GM13977 (cell line): ENCODE measurements around the gene VCAN.
A peak's percentile ranks its signal among the peaks of the same experiment; 100 is the strongest.

Experiments
- DNase-seq: peaks from one replicate; pipeline ENCODE4 v3.0.0; 2012; ENCODE audit warnings: low spot score
- in situ Hi-C: fragments of 300-500 bp; cut with MboI; formaldehyde crosslinking; loops from one replicate; pipeline ENCODE4 v1.12.0; 2022; ENCODE audit warnings: low sequenced_read_pairs, low pct_unique_long_range_greater_than_20kb, mixed read lengths, inconsistent platforms; ENCODE audit not compliant: unreplicated experiment
- TF ChIP-seq, protein P1 (sequence below): IDR thresholded peaks from 2 replicates; pipeline ENCODE4 v1.5.1; 2012; ENCODE audit warnings: mild to moderate bottlenecking, control low read depth; ENCODE audit not compliant: insufficient read depth; ENCODE audit errors: extremely low read depth, missing control alignments

Gene VCAN

DNA sequence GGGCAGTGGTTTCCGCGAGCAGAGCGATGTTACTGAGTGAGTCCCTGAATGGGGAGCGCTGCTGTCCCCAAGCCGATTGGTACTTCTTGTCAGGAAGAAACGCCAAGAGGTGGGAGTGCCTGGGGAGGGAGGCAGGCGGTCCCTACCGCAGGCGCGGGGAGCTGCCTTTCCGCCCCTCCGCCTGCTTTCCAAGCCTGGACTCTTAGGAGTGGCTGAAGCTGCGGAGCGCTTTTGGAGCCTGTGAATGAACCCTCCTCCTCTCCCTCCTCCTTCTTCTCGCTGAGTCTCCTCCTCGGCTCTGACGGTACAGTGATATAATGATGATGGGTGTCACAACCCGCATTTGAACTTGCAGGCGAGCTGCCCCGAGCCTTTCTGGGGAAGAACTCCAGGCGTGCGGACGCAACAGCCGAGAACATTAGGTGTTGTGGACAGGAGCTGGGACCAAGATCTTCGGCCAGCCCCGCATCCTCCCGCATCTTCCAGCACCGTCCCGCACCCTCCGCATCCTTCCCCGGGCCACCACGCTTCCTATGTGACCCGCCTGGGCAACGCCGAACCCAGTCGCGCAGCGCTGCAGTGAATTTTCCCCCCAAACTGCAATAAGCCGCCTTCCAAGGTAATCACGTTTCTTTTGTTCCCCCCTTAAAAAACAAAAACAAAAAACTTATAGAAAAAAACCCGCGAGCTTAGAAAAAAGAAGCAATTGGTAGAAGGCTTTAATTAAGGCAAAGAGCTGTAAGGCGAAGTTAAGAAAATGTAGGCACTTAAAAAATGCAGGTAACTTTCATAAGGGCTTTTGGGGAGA, at the start of gene VCAN:
VCAN (plus strand) TSS at position 340 of the 808 bp plus-strand sequence. CDS start 11,775 bp downstream, outside the sequence.
- DNase-seq = peak; percentile 49
- in situ Hi-C loops = no loop called here
- TF ChIP-seq, protein P1, sequence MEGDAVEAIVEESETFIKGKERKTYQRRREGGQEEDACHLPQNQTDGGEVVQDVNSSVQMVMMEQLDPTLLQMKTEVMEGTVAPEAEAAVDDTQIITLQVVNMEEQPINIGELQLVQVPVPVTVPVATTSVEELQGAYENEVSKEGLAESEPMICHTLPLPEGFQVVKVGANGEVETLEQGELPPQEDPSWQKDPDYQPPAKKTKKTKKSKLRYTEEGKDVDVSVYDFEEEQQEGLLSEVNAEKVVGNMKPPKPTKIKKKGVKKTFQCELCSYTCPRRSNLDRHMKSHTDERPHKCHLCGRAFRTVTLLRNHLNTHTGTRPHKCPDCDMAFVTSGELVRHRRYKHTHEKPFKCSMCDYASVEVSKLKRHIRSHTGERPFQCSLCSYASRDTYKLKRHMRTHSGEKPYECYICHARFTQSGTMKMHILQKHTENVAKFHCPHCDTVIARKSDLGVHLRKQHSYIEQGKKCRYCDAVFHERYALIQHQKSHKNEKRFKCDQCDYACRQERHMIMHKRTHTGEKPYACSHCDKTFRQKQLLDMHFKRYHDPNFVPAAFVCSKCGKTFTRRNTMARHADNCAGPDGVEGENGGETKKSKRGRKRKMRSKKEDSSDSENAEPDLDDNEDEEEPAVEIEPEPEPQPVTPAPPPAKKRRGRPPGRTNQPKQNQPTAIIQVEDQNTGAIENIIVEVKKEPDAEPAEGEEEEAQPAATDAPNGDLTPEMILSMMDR = no peak

DNA sequence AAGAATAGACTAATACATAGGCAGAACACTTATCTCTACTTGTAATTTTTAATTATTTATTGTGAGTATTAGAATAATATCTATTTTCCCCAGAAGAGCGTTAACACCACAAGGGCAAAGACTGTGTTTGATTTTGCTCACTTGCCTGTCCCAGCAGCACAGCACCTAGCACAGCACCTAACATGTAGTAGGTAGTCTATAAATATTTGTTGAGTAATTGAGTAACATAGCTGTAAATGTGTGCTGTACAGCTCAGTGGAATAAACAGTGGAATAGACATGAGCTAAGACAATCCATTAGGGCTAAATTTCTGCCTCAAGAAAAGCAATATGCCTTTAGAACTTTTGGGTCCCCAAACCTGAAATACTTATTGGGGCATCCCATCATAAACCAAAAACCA, 49.3 kb upstream of the VCAN start:
- TF ChIP-seq, protein P1 = no peak
- DNase-seq = no peak
- in situ Hi-C loops = loop anchor here (10.0 to 25.0 kb wide), 2 partner anchors 535 to 777 kb away; no protein-coding TSS in a partner anchor

DNA sequence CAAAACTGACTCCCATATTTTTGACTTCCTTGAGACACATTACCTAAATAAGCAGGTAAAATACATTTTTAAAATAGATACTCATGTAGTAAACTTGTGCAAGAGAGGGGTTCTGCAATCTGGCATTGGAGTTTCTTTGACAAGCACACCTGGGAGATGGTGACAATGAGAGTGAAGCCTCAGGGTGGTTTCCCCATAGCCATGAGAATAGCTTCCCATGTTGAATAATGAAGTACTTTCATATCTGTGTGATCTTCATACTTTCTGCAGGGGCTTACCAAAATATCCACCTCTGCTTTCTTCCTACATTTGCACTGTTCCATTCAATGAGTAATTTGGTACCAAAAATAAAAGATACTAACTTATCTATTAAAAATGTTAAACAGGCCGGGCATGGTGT, 44.7 kb upstream of the VCAN start:
- in situ Hi-C loops = loop anchor here (10.0 kb wide), 1 partner anchor 782 kb away; no protein-coding TSS in a partner anchor
- TF ChIP-seq, protein P1 = no peak
- no peak for DNase-seq

DNA sequence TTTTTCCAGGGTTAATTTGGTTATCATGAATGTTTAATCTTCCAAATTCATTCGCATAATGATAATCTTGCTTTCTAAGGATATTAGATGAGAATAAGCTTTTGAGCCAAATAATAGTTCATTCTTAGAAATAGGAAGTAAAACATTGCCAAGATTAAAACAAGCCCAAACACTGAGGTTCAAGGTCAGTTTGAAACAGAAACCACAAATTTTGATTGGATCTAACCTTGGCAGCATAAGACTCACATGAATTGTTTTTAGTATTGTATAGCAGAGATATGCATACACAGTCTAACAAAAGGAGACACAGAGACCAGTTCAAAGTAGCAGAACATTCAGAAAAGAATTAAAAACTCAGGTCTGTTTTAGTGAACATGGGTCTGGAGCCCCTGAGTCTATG, 43.4 kb upstream of the VCAN start:
- TF ChIP-seq, protein P1 = no peak
- in situ Hi-C loops = loop anchor here (10.0 kb wide), 1 partner anchor 783 kb away; no protein-coding TSS in a partner anchor
- no peak for DNase-seq

DNA sequence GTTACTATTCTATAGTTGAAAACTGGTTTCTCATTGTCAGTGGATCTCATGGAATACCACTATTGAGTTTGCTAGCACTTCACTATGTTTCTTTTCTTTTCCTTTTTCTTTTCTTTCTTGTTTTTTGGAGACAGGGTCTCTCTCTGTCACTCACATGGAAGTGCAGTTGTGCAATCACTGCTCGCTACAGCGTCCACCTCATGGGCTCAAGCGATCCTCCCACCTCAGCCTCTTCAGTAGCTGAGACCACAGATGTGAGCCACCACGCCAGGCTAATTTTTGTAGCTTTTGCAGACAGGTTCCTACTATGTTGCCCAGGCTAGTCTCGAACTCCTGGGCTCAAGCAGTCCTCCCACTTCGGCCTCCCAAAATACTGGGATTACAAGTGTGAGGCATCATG, 42.7 kb upstream of the VCAN start:
- in situ Hi-C loops = loop anchor here (10.0 kb wide), 1 partner anchor 784 kb away; no protein-coding TSS in a partner anchor
- TF ChIP-seq, protein P1 = no peak
- no peak for DNase-seq

DNA sequence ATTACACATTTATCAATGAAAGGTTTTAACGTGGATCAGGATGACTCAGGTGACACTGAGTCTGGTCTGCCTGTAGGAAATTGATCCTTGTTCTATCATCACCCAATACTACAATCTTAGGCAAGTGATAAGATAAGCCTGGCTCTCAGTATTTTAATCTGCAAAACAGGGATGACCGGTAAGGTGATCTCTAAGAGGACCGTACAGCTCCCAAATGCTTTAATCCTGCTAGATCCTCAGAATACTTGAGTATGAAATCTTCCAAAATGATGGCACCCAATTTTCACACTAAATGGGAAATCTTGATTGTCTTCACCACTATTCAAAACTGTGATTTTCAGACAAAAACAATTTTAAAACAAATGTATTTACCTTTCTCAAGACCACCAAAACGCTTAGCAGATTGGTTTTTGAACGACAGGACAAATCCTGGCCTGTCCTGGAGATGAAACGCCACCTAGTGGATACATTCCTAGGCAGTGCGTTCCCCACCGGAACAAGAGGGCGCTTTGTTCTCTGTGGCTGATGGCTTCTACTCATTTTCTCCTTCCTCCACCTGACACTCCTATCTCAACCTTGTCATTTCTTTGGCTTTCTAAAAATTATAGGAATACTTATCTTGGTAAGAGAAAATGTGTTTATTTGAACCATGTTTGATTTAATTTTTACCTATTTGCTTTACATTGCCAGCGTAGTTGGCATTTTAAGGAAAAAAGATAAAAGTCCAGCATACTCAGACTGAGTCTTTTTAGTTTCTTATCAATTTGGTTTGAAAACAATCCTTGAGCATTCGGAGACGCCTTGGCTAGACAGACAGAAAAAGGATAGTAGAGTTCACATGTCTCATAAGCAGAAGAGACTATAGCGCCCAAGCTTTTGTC, 41.2 kb upstream of the VCAN start:
- in situ Hi-C loops = no loop called here
- TF ChIP-seq, protein P1 = peak; percentile 83
- DNase-seq = peak; percentile 44
